Neuronal stem cell (in vitro differentiated cells): ENCODE results near the gene FAM32A. TPM values are rescaled to one million over a fixed set of nuclear protein-coding genes. Genes with fewer than 3 reads are reported as not detected.

Experiments used
- DNase-seq: peaks from one replicate; pipeline ENCODE4 v3.0.0-alpha.2; 2013; ENCODE audit warnings: low spot score
- H2AFZ ChIP-seq: one replicate; pipeline ENCODE4 v1.6.1; 2013; ENCODE audit warnings: mild to moderate bottlenecking, low read length, inconsistent platforms
- H2AK5ac ChIP-seq: 2 replicates; pipeline ENCODE4 v1.6.1; 2013; ENCODE audit warnings: low read depth, mild to moderate bottlenecking, inconsistent platforms, low read length, moderate library complexity, mixed read lengths
- H2BK120ac ChIP-seq: 2 replicates; pipeline ENCODE4 v1.6.1; 2013; ENCODE audit warnings: low read depth, mild to moderate bottlenecking, inconsistent platforms, low read length, moderate library complexity, mixed read lengths
- H2BK12ac ChIP-seq: one replicate; pipeline ENCODE4 v1.6.1; 2013; ENCODE audit warnings: low read length, inconsistent platforms
- H2BK15ac ChIP-seq: 2 replicates; pipeline ENCODE4 v1.6.1; 2013; ENCODE audit warnings: mild to moderate bottlenecking, low read length, inconsistent platforms, mixed read lengths
- H2BK5ac ChIP-seq: one replicate; pipeline ENCODE4 v1.6.1; 2013; ENCODE audit warnings: inconsistent platforms, mild to moderate bottlenecking, low read length, moderate library complexity
- H3K14ac ChIP-seq: one replicate; pipeline ENCODE4 v1.6.1; 2013; ENCODE audit warnings: low read length, inconsistent platforms
- H3K18ac ChIP-seq: 2 replicates; pipeline ENCODE4 v1.6.1; 2013; ENCODE audit warnings: low read length, inconsistent platforms
- H3K23ac ChIP-seq: 2 replicates; pipeline ENCODE4 v1.6.1; 2013; ENCODE audit warnings: low read depth, mild to moderate bottlenecking, mixed read lengths, low read length, inconsistent platforms; ENCODE audit not compliant: poor library complexity
- H3K27ac ChIP-seq: replicated peaks from 3 replicates; pipeline ENCODE4 v1.5.1; 2013; ENCODE audit warnings: low read length, inconsistent platforms
- H3K27me3 ChIP-seq, 3 experiments: 2 replicates each; pipeline ENCODE4 v1.6.1; 2013; ENCODE audit warnings: low read length in 3 of 3, mild to moderate bottlenecking in 2 of 3, inconsistent platforms in 1 of 3, low read depth in 1 of 3, mixed read lengths in 1 of 3, moderate library complexity in 1 of 3; ENCODE audit not compliant: control insufficient read depth in 3 of 3, insufficient read depth in 3 of 3
- H3K36me3 ChIP-seq, 2 donors: replicated peaks in 1 of 2; 2 replicates each; pipeline ENCODE4 v1.6.1; 2013; ENCODE audit warnings: low read length in 2 of 2; ENCODE audit not compliant: control insufficient read depth in 2 of 2, insufficient read depth in 2 of 2
- H3K4ac ChIP-seq: 2 replicates; pipeline ENCODE4 v1.6.1; 2013; ENCODE audit warnings: inconsistent platforms, mild to moderate bottlenecking, low read length, moderate library complexity
- H3K4me1 ChIP-seq, 2 donors: 1 replicate in 1 of 2; 2 replicates in 1 of 2; pipeline ENCODE4 v1.6.1; 2013; ENCODE audit warnings: low read length in 2 of 2, low read depth in 1 of 2; ENCODE audit not compliant: control insufficient read depth in 2 of 2, insufficient read depth in 1 of 2
- H3K4me2 ChIP-seq: one replicate; pipeline ENCODE4 v1.6.1; 2013; ENCODE audit warnings: mild to moderate bottlenecking, low read length, inconsistent platforms; ENCODE audit not compliant: insufficient read depth, poor library complexity, severe bottlenecking
- H3K4me3 ChIP-seq, 2 donors: 2 replicates each; pipeline ENCODE4 v1.5.1; 2013; ENCODE audit warnings: low read length in 2 of 2, mild to moderate bottlenecking in 2 of 2, inconsistent platforms in 1 of 2, moderate library complexity in 1 of 2
- H3K79me1 ChIP-seq: one replicate; pipeline ENCODE4 v1.6.1; 2013; ENCODE audit warnings: low read depth, mild to moderate bottlenecking, inconsistent platforms, low read length, moderate library complexity
- H3K9ac ChIP-seq: one replicate; pipeline ENCODE4 v1.6.1; 2013; ENCODE audit warnings: mild to moderate bottlenecking, low read depth, low read length, inconsistent platforms; ENCODE audit not compliant: poor library complexity
- H3K9me3 ChIP-seq, 2 donors: replicated peaks in 1 of 2; 2 replicates each; pipeline versions ENCODE3 to v1.6.1; 2013; ENCODE audit warnings: low read length in 2 of 2, mild to moderate bottlenecking in 2 of 2, inconsistent platforms in 1 of 2, low read depth in 1 of 2, mixed read lengths in 1 of 2, moderate library complexity in 1 of 2; ENCODE audit not compliant: control insufficient read depth in 2 of 2, insufficient read depth in 1 of 2
- H4K8ac ChIP-seq: one replicate; pipeline ENCODE4 v1.6.1; 2013; ENCODE audit warnings: low read depth, mild to moderate bottlenecking, inconsistent platforms, low read length, moderate library complexity
- H4K91ac ChIP-seq: one replicate; pipeline ENCODE4 v1.6.1; 2013; ENCODE audit warnings: low read length, low read depth, mild to moderate bottlenecking, inconsistent platforms; ENCODE audit not compliant: poor library complexity
- WGBS, 2 donors: extraction: QIAGEN DNeasy Blood & Tissue Kit; methylation state at CpG; one replicate each; pipeline ENCODE4 v1.1.7; 2013; ENCODE audit warnings: missing lambda C conversion rate in 2 of 2, mixed read lengths in 1 of 2; ENCODE audit not compliant: insufficient read length in 2 of 2, insufficient replicate concordance in 1 of 2; ENCODE audit errors: extremely low coverage in 2 of 2; 5-methylcytosine and 5-hydroxymethylcytosine counted together
- small RNA-seq: library from polyadenylated mRNA; stranded (forward); fragments of <200 nt; extraction: miRNeasy Mini kit (QIAGEN cat#:217004); gene quantifications from one replicate; pipeline ENCODE3, GENCODE V24; 2013; ENCODE audit not compliant: insufficient read depth

The FAM32A gene

GRCh38 chr19:16235811-16236652 is 50.8 kb downstream of the FAM32A start:
- Histone ChIP-seq H2BK12ac (no peak overlapping the region), H4K91ac (no peak overlapping the region), H3K36me3 (peaks cover 12 to 51% of the 10 kb centered on the region in 2 donors), H3K4ac (no peak overlapping the region), H3K4me1 (no peaks in the 10 kb centered on the region), H2BK120ac (no peak overlapping the region), H3K27ac (no peak overlapping the region), H3K9me3 (peaks cover 0 to 6% of the 10 kb centered on the region in 2 donors), H2AK5ac (peak overlapping the region; percentile 28), H3K14ac (peak overlapping the region; percentile 3), H3K4me2 (no peak overlapping the region), H3K4me3 (no peak overlapping the region), H2AFZ (no peak overlapping the region), H3K23ac (peak overlapping the region; percentile 43), H2BK5ac (peak overlapping the region; percentile 75), H2BK15ac (no peak overlapping the region), H4K8ac (no peak overlapping the region), H3K18ac (no peak overlapping the region), H3K9ac (no peak overlapping the region), H3K27me3 (no peaks in the 10 kb centered on the region), H3K79me1 (no peaks in the 10 kb centered on the region)
- WGBS, 2 donors, result no CpG with 5 or more reads among the region's 21 CpGs
- no peak for DNase-seq

Small RNA genes lying within 50 kb of the gene (small RNA-seq; reads per million reads assigned to genes)
- not detected for gene RF00017
